ENCODE data around the gene KCND2.

The KCND2 gene

GRCh38 chr7:120405652-120406051 lies 132.7 kb downstream of the KCND2 start:
- in situ Hi-C loops (cut with HindIII; ENCODE audit: low sequenced_read_pairs) = no loop called here

DNA sequence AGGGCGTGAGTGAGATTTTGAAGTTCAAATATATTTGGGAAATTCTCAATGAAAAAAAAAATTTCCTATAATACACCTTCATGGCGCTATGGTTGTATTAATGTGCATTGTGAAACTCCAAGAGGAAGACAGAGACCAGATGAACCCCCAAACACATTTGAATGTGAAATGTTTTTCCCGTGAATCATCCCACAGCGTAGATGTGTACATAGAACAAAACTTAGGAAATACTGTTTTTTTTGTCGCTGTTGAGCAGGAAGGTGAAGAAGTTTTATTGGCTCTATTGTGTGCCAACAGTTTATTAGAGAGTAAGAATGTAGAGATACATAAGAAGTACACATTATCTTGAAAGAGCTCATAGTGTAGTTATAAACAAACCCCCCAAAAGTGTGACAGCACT lies 134.0 kb downstream of the KCND2 start:
- in situ Hi-C loops (cut with HindIII; ENCODE audit: low sequenced_read_pairs) = no loop called here

GRCh38 chr7:120412139-120413050 lies 139.4 kb downstream of the KCND2 start:
- in situ Hi-C loops (cut with HindIII; ENCODE audit: low sequenced_read_pairs) = no loop called here

GRCh38 chr7:120413164-120413563 lies 140.2 kb downstream of the KCND2 start:
- in situ Hi-C loops (cut with HindIII; ENCODE audit: low sequenced_read_pairs) = no loop called here

GRCh38 chr7:120417244-120417979 lies 144.4 kb downstream of the KCND2 start:
- in situ Hi-C loops (cut with HindIII; ENCODE audit: low sequenced_read_pairs) = no loop called here

- in situ Hi-C loops (cut with HindIII; ENCODE audit: low sequenced_read_pairs) = no loop called here
Measured at GRCh38 chr7:120421151-120421651, 148.2 kb downstream of the KCND2 start.

DNA sequence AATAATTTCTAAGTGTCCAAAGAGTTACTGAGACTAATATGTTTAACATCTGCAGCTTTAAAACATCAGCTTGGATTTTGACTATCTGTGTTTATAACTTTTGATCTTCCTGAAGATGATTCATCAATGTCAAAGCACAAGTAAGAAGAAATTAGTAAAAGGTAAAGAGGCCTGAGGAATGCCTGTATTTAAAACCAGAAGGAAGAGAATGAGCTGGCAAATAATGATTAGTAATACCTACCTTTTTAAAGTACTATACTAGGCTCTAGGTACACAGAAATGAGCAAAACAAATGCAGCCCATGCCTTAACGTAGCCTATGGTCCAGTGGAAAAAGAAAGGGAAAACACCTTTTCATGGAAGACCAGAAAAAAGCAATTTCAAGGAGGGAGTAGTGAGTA lies 158.0 kb downstream of the KCND2 start:
- in situ Hi-C loops (cut with HindIII; ENCODE audit: low sequenced_read_pairs) = no loop called here

DNA sequence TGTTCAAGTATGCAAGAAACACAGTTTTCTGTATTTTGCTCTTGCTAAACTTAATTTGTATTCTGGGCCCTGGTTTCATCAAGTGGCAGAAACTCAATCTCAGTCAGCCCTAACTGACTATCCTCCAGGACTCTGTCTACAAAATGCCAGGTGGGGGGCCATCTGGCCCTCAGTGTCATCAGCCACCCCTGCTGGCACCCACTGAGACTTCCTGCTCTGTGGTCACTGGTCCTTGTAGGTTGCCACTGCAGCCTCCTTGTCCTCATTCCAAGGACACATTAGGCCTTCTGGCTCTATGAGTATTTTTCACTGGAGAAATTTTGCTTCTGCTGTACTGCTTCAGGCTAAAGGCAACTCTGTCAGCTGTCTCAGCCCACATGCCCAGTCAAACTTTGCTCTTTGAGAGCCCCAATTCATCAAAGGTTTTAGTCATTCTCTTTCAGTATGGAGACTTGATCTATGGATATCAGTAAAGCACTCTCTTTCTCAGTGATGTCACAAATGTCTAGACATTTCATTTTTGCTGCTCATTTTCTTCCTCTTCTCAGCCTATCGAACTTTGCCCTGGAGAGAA lies 163.6 kb downstream of the KCND2 start:
- in situ Hi-C loops (cut with HindIII; ENCODE audit: low sequenced_read_pairs) = no loop called here

- in situ Hi-C loops (cut with HindIII; ENCODE audit: low sequenced_read_pairs) = no loop called here
Measured at GRCh38 chr7:120441850-120442249, 168.9 kb downstream of the KCND2 start.

DNA sequence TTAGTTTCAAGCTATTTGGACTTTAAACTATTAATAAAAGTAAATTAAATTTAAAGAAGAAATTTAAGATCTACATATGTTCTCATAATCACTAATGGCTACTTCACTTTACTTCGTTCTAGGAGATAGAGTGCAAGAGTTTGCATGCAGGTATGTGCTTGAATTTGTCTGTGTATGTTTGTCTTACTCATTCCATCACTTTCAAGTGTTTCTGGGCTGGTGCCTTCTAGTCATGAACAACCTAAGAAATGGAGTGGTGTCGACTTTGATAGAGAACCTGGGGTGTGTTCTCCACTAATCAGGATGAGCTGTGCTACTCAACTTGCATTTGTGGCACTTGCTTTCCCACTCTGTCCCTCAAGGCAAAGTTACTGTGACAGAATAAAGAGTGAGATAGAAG lies 169.9 kb downstream of the KCND2 start:
- in situ Hi-C loops (cut with HindIII; ENCODE audit: low sequenced_read_pairs) = no loop called here

- in situ Hi-C loops (cut with HindIII; ENCODE audit: low sequenced_read_pairs) = no loop called here
Measured at GRCh38 chr7:120444650-120445049, 171.7 kb downstream of the KCND2 start.

DNA sequence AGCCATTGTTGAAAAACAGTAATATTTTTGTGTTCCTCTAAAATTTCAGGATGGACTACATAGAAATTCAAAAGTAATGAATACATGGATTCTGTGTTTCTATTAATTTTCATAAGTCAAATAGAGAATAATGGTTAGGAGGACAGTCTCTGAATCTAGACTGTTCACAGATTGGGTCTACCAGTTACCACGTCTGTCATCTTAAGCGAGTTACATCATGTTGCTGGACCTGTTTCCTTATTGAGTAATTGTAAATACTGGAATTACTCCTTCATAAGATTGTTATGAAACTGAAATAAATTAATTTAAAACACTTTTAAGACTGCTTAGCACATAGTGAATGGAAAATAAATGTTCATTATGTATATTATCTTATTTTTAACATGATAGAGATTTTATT lies 172.3 kb downstream of the KCND2 start:
- in situ Hi-C loops (cut with HindIII; ENCODE audit: low sequenced_read_pairs) = no loop called here

DNA sequence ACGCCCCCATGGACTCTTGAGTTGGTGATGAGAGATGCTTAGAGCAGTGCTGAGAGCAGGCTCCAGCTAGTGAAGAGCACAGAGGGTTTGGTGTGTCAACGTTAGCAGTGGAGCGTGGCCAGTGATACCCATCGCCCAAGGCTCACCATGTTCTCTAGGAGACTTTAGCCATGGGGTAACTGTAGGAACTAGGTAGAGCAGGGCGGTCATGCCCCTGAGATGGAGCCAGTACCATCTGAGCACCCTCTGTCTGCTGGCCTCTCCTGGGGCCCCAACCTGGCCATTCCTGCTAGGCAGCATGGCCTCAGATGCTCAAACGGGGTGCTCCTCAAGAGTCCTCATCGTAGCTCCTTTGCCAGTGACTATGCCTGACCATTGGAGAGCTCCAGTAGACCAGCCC lies 179.7 kb downstream of the KCND2 start:
- in situ Hi-C loops (cut with HindIII; ENCODE audit: low sequenced_read_pairs) = no loop called here

DNA sequence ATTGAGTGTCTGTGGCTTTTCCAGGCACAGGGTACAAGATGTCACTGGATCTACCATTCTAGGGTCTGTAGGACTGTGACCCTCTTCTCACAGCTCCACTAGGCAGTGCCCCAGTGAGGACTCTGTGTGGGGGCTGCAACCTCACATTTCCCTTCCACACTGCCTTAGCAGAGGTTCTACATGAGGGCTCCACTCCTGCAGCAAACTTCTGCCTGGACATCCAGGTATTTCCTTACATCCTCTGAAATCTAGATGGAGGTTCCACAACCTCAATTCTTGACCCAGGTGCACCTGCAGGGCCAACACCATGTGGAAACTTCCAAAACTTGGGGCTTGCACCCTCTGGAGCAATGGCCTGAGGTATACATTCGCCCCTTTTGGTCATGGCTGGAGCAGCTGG lies 183.7 kb downstream of the KCND2 start:
- in situ Hi-C loops (cut with HindIII; ENCODE audit: low sequenced_read_pairs) = no loop called here

- in situ Hi-C loops (cut with HindIII; ENCODE audit: low sequenced_read_pairs) = no loop called here
Measured at GRCh38 chr7:120460949-120461348, 188.0 kb downstream of the KCND2 start.

DNA sequence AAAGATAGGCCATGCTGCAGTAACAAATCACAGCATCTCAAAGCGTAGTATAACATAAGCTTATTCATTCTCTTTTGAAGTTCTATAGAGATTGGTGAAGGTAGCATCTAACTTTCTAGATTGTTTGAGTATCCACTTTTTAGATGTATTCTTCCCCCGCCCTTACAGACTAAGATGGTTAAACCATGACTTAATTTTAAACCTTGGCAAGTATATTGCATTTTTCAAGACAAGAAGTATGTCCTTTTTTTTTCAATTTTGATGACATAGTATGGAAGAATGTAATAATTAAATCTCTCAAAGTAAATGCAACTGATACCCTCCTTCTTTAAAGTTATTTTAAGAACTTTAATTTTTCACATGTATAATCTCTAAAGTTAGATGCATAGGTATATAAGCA lies 190.0 kb downstream of the KCND2 start:
- in situ Hi-C loops (cut with HindIII; ENCODE audit: low sequenced_read_pairs) = no loop called here

DNA sequence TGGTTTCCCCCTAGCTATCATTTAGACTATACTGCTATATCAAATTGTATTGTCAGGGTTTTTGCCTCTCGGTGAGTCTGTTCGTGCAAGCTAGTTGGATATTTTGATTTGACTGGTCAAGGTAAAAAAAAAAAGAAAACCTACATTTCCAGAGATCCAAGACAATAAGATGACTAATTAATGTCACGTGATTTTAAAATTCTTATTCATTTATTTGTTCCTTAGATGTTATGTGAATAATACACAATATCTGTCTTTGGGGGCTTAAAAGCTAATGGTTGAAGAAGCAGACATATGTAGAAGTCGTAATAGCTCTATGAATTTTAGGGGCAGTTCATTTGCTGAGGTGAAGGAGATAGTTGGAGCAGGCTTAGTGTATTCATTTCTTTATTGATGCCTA lies 191.1 kb downstream of the KCND2 start:
- in situ Hi-C loops (cut with HindIII; ENCODE audit: low sequenced_read_pairs) = no loop called here

GRCh38 chr7:120467676-120468075 lies 194.7 kb downstream of the KCND2 start:
- in situ Hi-C loops (cut with HindIII; ENCODE audit: low sequenced_read_pairs) = no loop called here

DNA sequence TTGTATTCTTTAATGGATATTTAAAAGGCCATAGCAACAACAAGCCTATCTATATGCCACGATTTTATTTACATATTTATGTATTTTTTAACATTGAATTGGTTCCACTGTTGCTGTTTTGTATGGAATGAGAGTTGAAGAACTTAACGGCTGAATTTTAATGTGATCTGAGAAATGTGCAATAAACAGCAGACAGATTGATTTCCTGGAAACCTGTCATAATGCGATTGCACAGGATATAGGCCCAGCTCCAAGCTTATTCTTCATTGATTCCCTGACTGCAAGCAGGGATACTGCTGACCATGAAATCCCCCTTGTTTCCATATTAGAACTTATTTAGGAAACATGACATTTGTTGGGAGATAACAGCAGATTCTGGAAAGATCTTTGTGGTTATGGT lies 195.6 kb downstream of the KCND2 start:
- in situ Hi-C loops (cut with HindIII; ENCODE audit: low sequenced_read_pairs) = no loop called here

GRCh38 chr7:120472892-120473291 lies 199.9 kb downstream of the KCND2 start:
- in situ Hi-C loops (cut with HindIII; ENCODE audit: low sequenced_read_pairs) = no loop called here

DNA sequence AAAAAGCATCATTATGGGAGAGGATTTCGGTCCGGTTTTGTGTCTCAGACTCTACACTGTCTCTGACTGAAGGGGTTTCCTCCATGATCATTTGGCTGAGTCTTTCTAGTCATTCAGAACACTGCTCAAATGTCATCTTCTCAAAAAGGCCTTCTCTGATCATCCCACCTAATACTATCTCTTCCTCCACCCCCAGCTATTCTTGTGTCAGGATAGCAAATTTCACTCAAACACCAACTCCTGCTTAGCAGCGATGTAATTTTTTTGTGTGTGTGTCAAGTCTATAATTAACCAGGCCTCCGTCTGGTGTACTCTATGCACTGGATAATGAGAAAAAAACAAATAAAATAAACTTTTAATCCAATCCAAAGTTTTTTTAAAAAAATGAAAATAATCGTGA lies 200.4 kb downstream of the KCND2 start:
- in situ Hi-C loops (cut with HindIII; ENCODE audit: low sequenced_read_pairs) = no loop called here

DNA sequence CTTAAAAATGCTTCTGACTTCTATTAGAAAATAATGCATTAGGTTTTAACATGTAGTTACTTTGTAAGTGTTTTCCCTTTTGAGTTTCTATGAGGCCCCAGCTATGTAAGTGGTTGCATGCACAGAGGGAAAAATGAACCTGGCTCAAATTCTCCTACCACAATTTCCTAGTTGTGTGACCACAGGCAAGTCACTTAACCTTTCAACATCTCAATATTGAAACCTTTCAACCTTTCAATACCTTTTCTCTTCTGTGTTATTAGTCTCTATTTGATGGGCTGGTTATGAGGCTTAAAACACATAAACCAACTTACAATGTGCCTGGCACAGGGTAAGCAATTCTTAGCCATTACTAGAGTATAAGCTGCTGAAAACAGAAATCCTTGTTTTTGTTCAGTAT lies 203.0 kb downstream of the KCND2 start:
- in situ Hi-C loops (cut with HindIII; ENCODE audit: low sequenced_read_pairs) = no loop called here
